ENCODE data around the gene KLHDC10.
"Not testable (repeated sequence)": the region's sequence is repeated elsewhere in the genome, so short reads cannot be mapped to it uniquely, and the experiment has no call there.

The KLHDC10 gene

GRCh38 chr7:130123501-130123900, 53.2 kb downstream of the KLHDC10 start:
- DNase-seq, result no peak

- DNase-seq, result no peak
Measured at GRCh38 chr7:130124711-130125110, 54.4 kb downstream of the KLHDC10 start.

- DNase-seq, result not testable (repeated sequence)
Measured at GRCh38 chr7:130126840-130127239, 56.5 kb downstream of the KLHDC10 start.

- DNase-seq, result no peak
Measured at GRCh38 chr7:130127404-130127803, 57.1 kb downstream of the KLHDC10 start.

- DNase-seq, result no peak
Measured at GRCh38 chr7:130127821-130128317, 57.5 kb downstream of the KLHDC10 start.

- no peak for DNase-seq
Measured at GRCh38 chr7:130129011-130129411, 58.7 kb downstream of the KLHDC10 start.

- DNase-seq, result no peak
Measured at GRCh38 chr7:130131191-130131834, 61.0 kb downstream of the KLHDC10 start.

GRCh38 chr7:130131964-130132875, 61.9 kb downstream of the KLHDC10 start:
- no peak for DNase-seq

GRCh38 chr7:130133029-130133782, 62.9 kb downstream of the KLHDC10 start:
- no peak for DNase-seq

- no peak for DNase-seq
Measured at GRCh38 chr7:130134106-130134636, 63.8 kb downstream of the KLHDC10 start.

GRCh38 chr7:130134726-130135125, 64.4 kb downstream of the KLHDC10 start:
- no peak for DNase-seq

GRCh38 chr7:130135208-130136205, 65.2 kb downstream of the KLHDC10 start:
- no peak for DNase-seq

- DNase-seq, result no peak
Measured at GRCh38 chr7:130136579-130137167, 66.3 kb downstream of the KLHDC10 start.

GRCh38 chr7:130137207-130137606, 66.9 kb downstream of the KLHDC10 start:
- DNase-seq, result no peak

- DNase-seq, result no peak
Measured at GRCh38 chr7:130139193-130139960, 69.0 kb downstream of the KLHDC10 start.

- DNase-seq, result no peak
Measured at GRCh38 chr7:130140551-130141160, 70.3 kb downstream of the KLHDC10 start.

- peak; percentile 18 for DNase-seq
Measured at GRCh38 chr7:130141161-130141883, 71.0 kb downstream of the KLHDC10 start.

GRCh38 chr7:130141884-130142653, 71.7 kb downstream of the KLHDC10 start:
- DNase-seq, result no peak

All from T-helper 9 cell (primary cell).